AG09319 (cell line): ENCODE data around the gene TRRAP.

Experiments
- DNase-seq: peaks from one replicate; pipeline ENCODE4 v3.0.0-alpha.2; 2010; ENCODE audit warnings: low read depth; ENCODE audit errors: extremely low read depth
- TF ChIP-seq, protein P1 (sequence below): IDR thresholded peaks from 2 replicates; pipeline ENCODE4 v1.5.1; 2011; ENCODE audit warnings: low read depth, mild to moderate bottlenecking, inconsistent platforms, low read length, moderate library complexity

TRRAP gene

DNA sequence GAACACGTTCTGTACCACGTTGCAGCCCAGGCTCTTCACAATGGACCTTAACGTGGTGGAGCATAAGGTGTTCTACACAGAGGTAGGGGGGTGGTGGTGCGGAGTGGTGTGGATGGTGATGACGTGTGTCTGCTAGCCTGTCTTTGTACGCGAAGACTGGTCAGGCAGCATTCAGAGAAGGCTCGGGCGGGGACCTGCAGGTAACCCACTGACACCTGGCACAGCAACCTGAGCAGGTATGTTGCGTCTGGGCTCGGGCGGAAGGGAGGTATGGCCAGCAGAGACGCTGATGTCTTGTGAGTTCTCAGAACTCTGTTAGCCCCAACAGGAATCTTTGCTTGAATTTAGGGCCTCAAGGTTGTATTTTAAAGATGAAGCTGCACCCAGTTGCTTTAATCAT lies 55.0 kb downstream of the TRRAP start:
- TF ChIP-seq, protein P1, sequence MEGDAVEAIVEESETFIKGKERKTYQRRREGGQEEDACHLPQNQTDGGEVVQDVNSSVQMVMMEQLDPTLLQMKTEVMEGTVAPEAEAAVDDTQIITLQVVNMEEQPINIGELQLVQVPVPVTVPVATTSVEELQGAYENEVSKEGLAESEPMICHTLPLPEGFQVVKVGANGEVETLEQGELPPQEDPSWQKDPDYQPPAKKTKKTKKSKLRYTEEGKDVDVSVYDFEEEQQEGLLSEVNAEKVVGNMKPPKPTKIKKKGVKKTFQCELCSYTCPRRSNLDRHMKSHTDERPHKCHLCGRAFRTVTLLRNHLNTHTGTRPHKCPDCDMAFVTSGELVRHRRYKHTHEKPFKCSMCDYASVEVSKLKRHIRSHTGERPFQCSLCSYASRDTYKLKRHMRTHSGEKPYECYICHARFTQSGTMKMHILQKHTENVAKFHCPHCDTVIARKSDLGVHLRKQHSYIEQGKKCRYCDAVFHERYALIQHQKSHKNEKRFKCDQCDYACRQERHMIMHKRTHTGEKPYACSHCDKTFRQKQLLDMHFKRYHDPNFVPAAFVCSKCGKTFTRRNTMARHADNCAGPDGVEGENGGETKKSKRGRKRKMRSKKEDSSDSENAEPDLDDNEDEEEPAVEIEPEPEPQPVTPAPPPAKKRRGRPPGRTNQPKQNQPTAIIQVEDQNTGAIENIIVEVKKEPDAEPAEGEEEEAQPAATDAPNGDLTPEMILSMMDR = no peak
- no peak for DNase-seq

DNA sequence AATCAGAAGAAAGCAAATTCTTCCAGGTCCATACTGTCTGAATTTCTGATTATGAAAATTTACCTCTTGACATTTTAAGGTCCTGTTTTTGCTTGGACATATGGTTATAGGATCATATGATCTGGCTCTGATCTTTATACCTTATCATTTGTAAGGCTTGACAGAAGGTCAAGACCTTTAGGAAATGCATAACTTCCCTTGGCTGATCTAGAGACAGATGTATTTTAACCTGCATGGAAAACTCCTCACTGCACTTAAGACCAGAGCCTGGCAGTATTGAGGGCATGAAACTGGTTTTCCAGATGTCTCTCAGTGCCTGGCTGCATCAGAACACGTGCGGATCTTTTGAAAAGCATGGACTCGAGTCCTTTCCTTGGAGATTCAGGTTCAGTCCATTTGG lies 55.9 kb downstream of the TRRAP start:
- no peak for DNase-seq
- TF ChIP-seq, protein P1 = no peak

DNA sequence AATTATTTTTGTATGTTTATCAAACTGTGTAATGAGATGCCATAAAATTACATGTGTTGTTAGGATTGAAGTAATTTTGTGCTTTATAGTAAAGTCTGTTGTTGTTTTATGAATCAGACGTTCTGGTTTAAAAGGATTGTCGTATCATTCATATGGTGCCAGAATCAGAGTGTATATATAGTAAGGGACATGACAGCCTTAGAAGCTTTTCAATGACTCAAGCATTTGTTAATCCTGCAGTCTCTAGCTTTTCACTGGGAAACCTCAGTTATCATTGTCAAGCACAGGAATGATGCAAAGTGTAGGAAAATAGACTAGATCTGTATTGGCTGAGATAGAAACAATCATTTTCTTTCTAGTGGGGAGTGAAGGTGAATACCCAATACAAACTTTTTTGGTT lies 57.5 kb downstream of the TRRAP start:
- DNase-seq = no peak

DNA sequence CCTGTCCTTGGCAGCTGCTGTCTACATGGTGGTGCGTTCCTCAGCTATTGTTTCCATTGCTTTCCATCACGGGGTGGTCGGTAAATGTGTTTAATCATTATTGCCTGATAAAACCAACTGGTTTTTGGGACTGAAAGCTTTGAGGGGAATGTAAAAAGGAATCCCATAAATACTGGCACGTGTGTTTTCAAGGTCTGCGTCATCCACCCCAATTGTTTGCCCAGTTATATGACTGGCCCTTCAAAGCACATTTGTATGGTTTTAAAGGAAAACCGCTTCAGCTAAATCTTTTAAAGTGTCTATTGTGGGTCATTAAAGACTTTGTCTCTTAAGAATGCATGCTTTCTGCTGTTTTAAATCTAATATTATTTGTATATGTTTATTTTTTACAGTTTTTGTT lies 65.0 kb downstream of the TRRAP start:
- TF ChIP-seq, protein P1 = no peak
- no peak for DNase-seq

More for the DNA sequence above, 57.5 kb downstream of the TRRAP start:
- TF ChIP-seq, protein P1 = no peak

DNA sequence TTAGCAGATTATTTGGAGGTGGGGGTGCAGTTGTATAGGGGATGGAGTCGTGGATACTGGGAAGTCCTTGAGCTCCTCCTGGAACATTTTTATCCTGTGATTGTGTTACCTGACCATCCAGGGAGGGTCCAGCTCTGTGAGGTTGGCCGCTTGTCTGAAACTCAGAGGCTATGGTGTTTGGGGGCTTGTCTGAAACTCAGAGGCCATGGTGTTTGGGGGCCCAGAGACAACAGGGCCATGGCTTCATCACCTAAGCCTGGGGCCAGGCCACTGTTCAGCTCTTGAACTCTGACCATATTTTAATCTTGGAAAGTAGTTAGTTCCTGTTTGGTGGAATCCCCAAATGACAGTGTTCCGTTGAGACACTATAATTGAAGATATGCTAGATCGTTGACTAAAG lies 66.1 kb downstream of the TRRAP start:
- TF ChIP-seq, protein P1 = no peak
- DNase-seq = no peak

DNA sequence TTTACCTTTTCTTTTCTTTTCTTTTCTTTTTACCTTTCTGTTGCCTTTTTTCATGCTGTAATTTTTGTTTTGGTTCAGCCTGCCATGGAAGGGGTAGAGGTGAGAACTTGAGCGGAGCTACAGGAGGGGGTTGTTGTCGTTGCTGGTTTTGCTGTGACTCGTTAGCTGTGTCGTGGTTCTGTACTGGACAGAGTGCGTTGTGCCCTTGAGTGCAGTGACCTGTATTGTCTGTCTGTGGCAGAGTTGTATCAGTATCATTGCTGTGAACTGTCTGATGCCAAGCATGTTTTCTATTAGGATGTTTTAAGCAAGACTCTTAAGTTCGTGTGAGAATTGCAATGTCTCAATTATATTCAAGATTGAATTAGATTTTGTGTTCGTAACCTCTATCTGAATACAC lies 67.5 kb downstream of the TRRAP start:
- DNase-seq = no peak
- TF ChIP-seq, protein P1 = no peak

DNA sequence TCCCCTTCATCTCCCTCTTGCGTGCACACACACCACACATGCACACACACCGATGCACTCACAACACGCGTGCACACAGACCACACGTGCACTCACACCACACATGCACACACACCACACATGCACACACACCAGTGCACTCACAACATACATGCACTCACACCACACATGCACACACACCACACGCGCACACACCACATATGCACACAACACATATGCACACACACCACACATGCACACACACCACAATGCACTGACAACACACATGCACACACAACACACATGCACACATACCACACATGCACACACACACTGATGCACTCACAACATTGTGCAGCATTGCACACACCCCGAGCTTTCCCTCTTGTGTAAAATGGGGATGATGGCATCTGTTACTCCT lies 68.1 kb downstream of the TRRAP start:
- no peak for DNase-seq
- TF ChIP-seq, protein P1 = no peak
